H1 (cell line): ENCODE measurements around the gene RNF224. TPM values are rescaled to one million over a fixed set of nuclear protein-coding genes. Genes with fewer than 3 reads are reported as not detected.
A peak's percentile ranks its signal among the peaks of the same experiment; 100 is the strongest.

ENCODE experiments used
- CTCF ChIA-PET: fragments of 300-600 bp; sonication (Branson Sonifier 250); formaldehyde crosslinking; loops from one replicate; lab custom pipeline; 2021; ENCODE audit not compliant: partially characterized antibody; lab: Charles Lee
- POLR2A ChIA-PET: fragments of 300-600 bp; sonication (Branson Sonifier 250); formaldehyde crosslinking; loops from one replicate; lab custom pipeline; 2021; ENCODE audit warnings: inconsistent platforms; ENCODE audit not compliant: partially characterized antibody; lab: Charles Lee
- DNase-seq, 2 experiments: peaks; one replicate each; pipeline versions ENCODE4 v3.0.0 to v3.0.0-alpha.2; 2010 to 2022; ENCODE audit warnings: low spot score in 2 of 2, low read depth in 1 of 2, mixed read lengths in 1 of 2
- FAIRE-seq: peaks from 2 replicates; lab custom pipeline; 2011; peaks lifted over from hg19 to GRCh38; lab: Jason Lieb, UNC
- H2AFZ ChIP-seq: 2 replicates; pipeline ENCODE4 v1.8.1; 2012; ENCODE audit warnings: low read length, inconsistent platforms
- H2AK5ac ChIP-seq: 2 replicates; pipeline ENCODE4 v1.6.1; 2013; ENCODE audit warnings: low read depth, low read length
- H2BK120ac ChIP-seq: replicated peaks from 2 replicates; pipeline ENCODE3; 2013; ENCODE audit warnings: low read depth, low read length, inconsistent platforms
- H2BK12ac ChIP-seq: 2 replicates; pipeline ENCODE4 v1.6.1; 2013; ENCODE audit warnings: low read depth, low read length
- H2BK15ac ChIP-seq: 2 replicates; pipeline ENCODE4 v1.6.1; 2013; ENCODE audit warnings: low read length
- H2BK20ac ChIP-seq: 2 replicates; pipeline ENCODE4 v1.6.1; 2013; ENCODE audit warnings: low read length
- H2BK5ac ChIP-seq: 2 replicates; pipeline ENCODE4 v1.6.1; 2013; ENCODE audit warnings: low read depth, low read length
- H3K14ac ChIP-seq: 2 replicates; pipeline ENCODE4 v1.6.1; 2013; ENCODE audit warnings: inconsistent platforms; ENCODE audit not compliant: insufficient read length
- H3K18ac ChIP-seq: 2 replicates; pipeline ENCODE4 v1.6.1; 2013; ENCODE audit warnings: low read length; ENCODE audit errors: extremely low read depth
- H3K23ac ChIP-seq: 2 replicates; pipeline ENCODE4 v1.6.1; 2013; ENCODE audit warnings: inconsistent platforms; ENCODE audit not compliant: insufficient read length
- H3K23me2 ChIP-seq: 2 replicates; pipeline ENCODE4 v1.6.1; 2013; ENCODE audit warnings: low read depth, low read length
- H3K27ac ChIP-seq: 2 replicates; pipeline ENCODE4 v1.6.1; 2011; ENCODE audit warnings: low read depth, low read length, inconsistent platforms
- H3K27me3 ChIP-seq, 4 experiments: replicated peaks in 1 of 4; 1 replicate in 1 of 4; 2 replicates in 3 of 4; pipeline versions ENCODE4 v1.6.1 to v1.8.1; 2011 to 2013; ENCODE audit warnings: low read length in 3 of 4, mild to moderate bottlenecking in 3 of 4, inconsistent platforms in 2 of 4, mixed read lengths in 2 of 4, moderate library complexity in 1 of 4; ENCODE audit not compliant: control insufficient read depth in 3 of 4, insufficient read depth in 3 of 4; ENCODE audit errors: extremely low read depth in 1 of 4
- H3K36me3 ChIP-seq, 4 experiments: 2 replicates each; pipeline versions ENCODE4 v1.6.1 to v1.8.1; 2011 to 2013; ENCODE audit warnings: mild to moderate bottlenecking in 4 of 4, low read length in 3 of 4, moderate library complexity in 2 of 4, control low read depth in 1 of 4, inconsistent platforms in 1 of 4; ENCODE audit not compliant: insufficient read depth in 4 of 4, control insufficient read depth in 2 of 4
- H3K4ac ChIP-seq: replicated peaks from 2 replicates; pipeline ENCODE3; 2013; ENCODE audit warnings: low read length, low read depth, mixed read lengths, inconsistent platforms; ENCODE audit not compliant: insufficient read length
- H3K4me1 ChIP-seq, 4 experiments: replicated peaks in 1 of 4; 1 replicate in 1 of 4; 2 replicates in 3 of 4; pipeline versions ENCODE4 v1.6.1 to v1.8.1; 2011 to 2013; ENCODE audit warnings: low read length in 3 of 4, inconsistent platforms in 2 of 4, mixed read lengths in 1 of 4; ENCODE audit not compliant: insufficient read depth in 4 of 4, control insufficient read depth in 3 of 4
- H3K4me2 ChIP-seq, 2 experiments: 2 replicates each; pipeline versions ENCODE4 v1.6.1 to v1.8.1; 2011 to 2013; ENCODE audit warnings: low read depth in 2 of 2, low read length in 2 of 2, control low read depth in 1 of 2, inconsistent platforms in 1 of 2, mild to moderate bottlenecking in 1 of 2; ENCODE audit not compliant: insufficient read depth in 1 of 2
- H3K4me3 ChIP-seq, 4 experiments: fragments of 200-600, 300-600 bp in 1 of 4; sonication (generic), shearing (Covaris generic), sonication (Bioruptor Twin) in 1 of 4; 2 replicates each; pipeline versions ENCODE4 v1.5.1 to v1.8.1; 2011 to 2016; ENCODE audit warnings: low read length in 4 of 4, low read depth in 3 of 4, control low read depth in 2 of 4, inconsistent platforms in 2 of 4, mild to moderate bottlenecking in 2 of 4, mixed read lengths in 1 of 4, moderate library complexity in 1 of 4; ENCODE audit not compliant: insufficient read depth in 2 of 4; ENCODE audit errors: extremely low read depth in 1 of 4
- H3K56ac ChIP-seq: replicated peaks from 2 replicates; pipeline ENCODE3; 2013; ENCODE audit warnings: low read depth, mild to moderate bottlenecking, mixed read lengths, low read length, inconsistent platforms; ENCODE audit not compliant: insufficient read length
- H3K79me1 ChIP-seq: 2 replicates; pipeline ENCODE4 v1.6.1; 2013; ENCODE audit warnings: low read depth, low read length, control low read depth
- H3K79me2 ChIP-seq, 2 experiments: 2 replicates each; pipeline versions ENCODE4 v1.6.1 to v1.8.1; 2012 to 2013; ENCODE audit warnings: low read length in 2 of 2, mild to moderate bottlenecking in 2 of 2, inconsistent platforms in 1 of 2; ENCODE audit not compliant: insufficient read depth in 2 of 2, control insufficient read depth in 1 of 2
- H3K9ac ChIP-seq, 4 experiments: replicated peaks in 1 of 4; 1 replicate in 1 of 4; 2 replicates in 3 of 4; pipeline versions ENCODE4 v1.6.1 to v1.8.1; 2011 to 2013; ENCODE audit warnings: low read depth in 3 of 4, low read length in 3 of 4, control low read depth in 2 of 4, mild to moderate bottlenecking in 2 of 4, moderate library complexity in 2 of 4, inconsistent platforms in 1 of 4; ENCODE audit errors: extremely low read depth in 1 of 4
- H3K9me3 ChIP-seq, 2 experiments: 2 replicates each; pipeline versions ENCODE4 v1.6.1 to v1.8.1; 2012 to 2013; ENCODE audit warnings: mild to moderate bottlenecking in 2 of 2, moderate library complexity in 2 of 2, control low read depth in 1 of 2, inconsistent platforms in 1 of 2, low read depth in 1 of 2, low read length in 1 of 2, mixed read lengths in 1 of 2; ENCODE audit not compliant: insufficient read depth in 2 of 2
- H4K20me1 ChIP-seq, 2 experiments: replicated peaks in 1 of 2; 2 replicates each; pipeline versions ENCODE3 to v1.8.1; 2011 to 2013; ENCODE audit warnings: inconsistent platforms in 2 of 2, low read length in 2 of 2, mild to moderate bottlenecking in 1 of 2; ENCODE audit not compliant: insufficient read depth in 2 of 2, control insufficient read depth in 1 of 2
- H4K5ac ChIP-seq: 2 replicates; pipeline ENCODE4 v1.6.1; 2013; ENCODE audit warnings: low read length, low read depth, mixed read lengths, inconsistent platforms; ENCODE audit not compliant: insufficient read length
- H4K8ac ChIP-seq: 2 replicates; pipeline ENCODE4 v1.8.0; 2013; ENCODE audit warnings: mild to moderate bottlenecking, moderate library complexity, low read length, inconsistent platforms; ENCODE audit not compliant: insufficient read depth; ENCODE audit errors: extremely low read depth
- H4K91ac ChIP-seq: replicated peaks from 2 replicates; pipeline ENCODE3; 2013; ENCODE audit warnings: low read length, mixed read lengths, inconsistent platforms; ENCODE audit not compliant: insufficient read length
- CTBP2 ChIP-seq: IDR thresholded peaks from 2 replicates; pipeline ENCODE4 v1.7.0; 2011; ENCODE audit warnings: borderline replicate concordance, mild to moderate bottlenecking, moderate library complexity, mixed read lengths, low read length; ENCODE audit not compliant: insufficient read depth, insufficient read length
- EZH2 ChIP-seq: fragments of 200-600 bp; sonication (generic); IDR thresholded peaks from 2 replicates; pipeline ENCODE4 v1.7.1; 2012; ENCODE audit warnings: low read depth, mild to moderate bottlenecking, moderate library complexity, low read length, inconsistent platforms; ENCODE audit not compliant: severe bottlenecking
- POU5F1 ChIP-seq: IDR thresholded peaks from 2 replicates; pipeline ENCODE4 v1.6.1; 2011; ENCODE audit warnings: low read depth, mild to moderate bottlenecking, low read length, moderate library complexity
- RBBP5 ChIP-seq: IDR thresholded peaks from 2 replicates; pipeline ENCODE4 v1.7.1; 2012; ENCODE audit warnings: low read depth, mild to moderate bottlenecking, inconsistent platforms, low read length, moderate library complexity, borderline replicate concordance
- WGBS, 2 experiments: shearing (Covaris generic) in 1 of 2; methylation state at CpG; one replicate each; pipeline versions ENCODE4 v1.1.6 to v1.1.7; 2013 to 2015; ENCODE audit warnings: low lambda C conversion rate in 2 of 2, mixed read lengths in 2 of 2, inconsistent platforms in 1 of 2, low coverage in 1 of 2, missing lambda C conversion rate in 1 of 2; ENCODE audit not compliant: insufficient replicate concordance in 2 of 2, insufficient coverage in 1 of 2, insufficient read length in 1 of 2; ENCODE audit errors: extremely low coverage in 1 of 2, missing lambda C conversion rate in 1 of 2; 5-methylcytosine and 5-hydroxymethylcytosine counted together
- polyA plus RNA-seq, 7 experiments: library from polyadenylated mRNA; depleted of rRNA in 3 of 7; stranded (reverse) in 5 of 7; unstranded in 2 of 7; fragments of >200 nt in 5 of 7; fragments of 200-250 nt in 2 of 7; gene quantifications; 1 replicate in 5 of 7; 2 replicates in 1 of 7; 4 replicates in 1 of 7; pipeline versions ENCODE4 v1.2.1 to v1.2.3, GENCODE V29; 2011 to 2013; ENCODE audit warnings: missing spikeins in 2 of 7, mixed read lengths in 2 of 7
- total RNA-seq: library from RNA; stranded (reverse); fragmentation: NEBNext Ultra II Directional; extraction: Animal tissue kit (Norgen Biotek cat#: 25700); gene quantifications from 2 replicates; pipeline ENCODE4 v1.2.1, GENCODE V29; 2021

The RNF224 gene
- total and polyA plus RNA-seq, 2 of the 8 experiments (the other 6 are each of a cell fraction or from before 2014, with no cell fraction given), result 0.24 TPM; not detected in 1

- H2BK12ac ChIP-seq, result no peak overlapping the region
- no peak overlapping the region for H2BK15ac ChIP-seq
- H2BK120ac ChIP-seq, result no peak overlapping the region
- H4K5ac ChIP-seq, result no peak overlapping the region
- no peaks in the 10 kb centered on the region for H3K79me2 ChIP-seq
- H3K9ac ChIP-seq, result no peak overlapping the region; a peak in 1 of 7 replicates
- H3K27ac ChIP-seq, result no peak overlapping the region
- H3K56ac ChIP-seq, result peak overlapping the region; percentile 64
- peak overlapping the region; percentile 65; the same call in 1 of the 2 replicates for H4K8ac ChIP-seq
- H3K4me2 ChIP-seq, result peak overlapping the region; percentile 58 to 80; a peak in 3 of 4 replicates
- WGBS, 2 experiments, result 8% methylated on average over 39 of the region's 54 CpGs; no CpG with 5 or more reads in 1 of the 2 experiments
- no peak for FAIRE-seq
- peak overlapping the region; percentile 26 to 70 (median 58) for H3K4me3 ChIP-seq
- POLR2A ChIA-PET, result interaction anchor here (0.5 to 47.8 kb wide), 9 partner anchors 9 to 432 kb away, joined by 3 to 1462 read pairs (median 8); partner anchors contain the start of genes CYSRT1, NDOR1, NELFB and NRARP
- TF ChIP-seq POU5F1 (no peak), CTBP2 (no peak), RBBP5 (no peak), EZH2 (peak; percentile 54)
- no peak overlapping the region for H2AK5ac ChIP-seq
- H3K27me3 ChIP-seq, result peaks cover 2 to 27% (median 14%) of the 10 kb centered on the region in 4 experiments; a peak in 6 of 7 replicates
- H3K4ac ChIP-seq, result peak overlapping the region; percentile 13
- H2AFZ ChIP-seq, result no peak overlapping the region
- no peak overlapping the region for H2BK20ac ChIP-seq
- CTCF ChIA-PET, result interaction anchor here (0.7 to 2.7 kb wide), 11 partner anchors 9 to 210 kb away, joined by 3 to 10 read pairs (median 3); partner anchors contain the start of genes NELFB, NRARP and STPG3
- peak overlapping the region; percentile 60; the same call in 1 of the 2 replicates for H2BK5ac ChIP-seq
- no peaks in the 10 kb centered on the region; the same call in 1 of the 2 replicates for H3K79me1 ChIP-seq
- H4K91ac ChIP-seq, result peak overlapping the region; percentile 73
- peaks cover 13% of the 10 kb centered on the region; the same call in 1 of the 2 replicates for H3K23me2 ChIP-seq
- no peak overlapping the region for H3K23ac ChIP-seq
- H3K14ac ChIP-seq, result no peak overlapping the region
- no peaks in the 10 kb centered on the region; a peak in 1 of 4 replicates for H3K9me3 ChIP-seq
- peaks cover 0 to 12% (median 1%) of the 10 kb centered on the region in 4 experiments; a peak in 3 of 8 replicates for H3K36me3 ChIP-seq
- peak overlapping the region; percentile 68 for H3K18ac ChIP-seq
- peaks cover 0 to 27% (median 18%) of the 10 kb centered on the region in 4 experiments; a peak in 6 of 7 replicates for H3K4me1 ChIP-seq
- DNase-seq, result peak in 1 of 2 experiments; percentile 77
- peaks cover 0 to 13% of the 10 kb centered on the region in 2 experiments for H4K20me1 ChIP-seq
Measured at GRCh38 chr9:137278061-137278701, 50.9 kb downstream of the RNF224 start.
